GM12891 (cell line): ENCODE data around the gene IRF4.

ENCODE experiments used
- PAX5 ChIP-seq: IDR thresholded peaks from 2 replicates; pipeline ENCODE4 v1.6.1; 2011; ENCODE audit warnings: low read length, moderate library complexity, mild to moderate bottlenecking; ENCODE audit not compliant: insufficient read depth, severe bottlenecking
- POLR2A ChIP-seq: IDR thresholded peaks from 2 replicates; pipeline ENCODE4 v1.6.1; 2011; ENCODE audit warnings: low read depth, low read length, control low read depth
- POLR2AphosphoS5 ChIP-seq: IDR thresholded peaks from 2 replicates; pipeline ENCODE4 v1.6.1; 2011; ENCODE audit warnings: low read depth, low read length, control low read depth
- SPI1 ChIP-seq: IDR thresholded peaks from 2 replicates; pipeline ENCODE4 v1.6.1; 2011; ENCODE audit warnings: low read depth, low read length, control low read depth
- TAF1 ChIP-seq: IDR thresholded peaks from 2 replicates; pipeline ENCODE4 v1.6.1; 2011; ENCODE audit warnings: low read depth, low read length, control low read depth

DNA sequence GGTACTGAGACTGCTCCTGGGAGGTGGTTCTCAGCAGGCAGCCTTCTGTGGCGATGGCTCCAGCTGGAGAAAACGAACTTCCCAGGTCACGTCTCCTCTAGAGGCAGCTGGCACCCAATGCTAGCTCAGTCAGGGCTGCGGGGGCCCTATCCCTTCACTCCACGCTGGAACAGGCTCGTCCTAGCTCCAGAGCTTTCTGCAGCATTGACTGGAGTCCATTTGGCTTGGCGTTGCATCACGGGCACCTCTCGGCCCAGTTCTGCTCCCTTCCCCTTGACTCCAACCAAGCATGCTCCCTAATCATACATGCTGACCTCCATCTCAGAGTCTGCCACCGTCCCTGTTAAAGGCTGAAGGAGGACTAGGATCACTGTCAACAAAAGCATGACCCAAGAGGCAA lies 5.9 kb upstream of the IRF4 start:
- TF ChIP-seq PAX5 (no peak), POLR2AphosphoS5 (no peak), POLR2A (no peak), TAF1 (no peak), SPI1 (no peak)
